ENCODE data around the gene KCNIP4. TPM values are rescaled to one million over a fixed set of nuclear protein-coding genes. Genes with fewer than 3 reads are reported as not detected.

KCNIP4 gene
- total and polyA plus RNA-seq, 2 of the 8 experiments (the other 6 are each of a cell fraction or from before 2014, with no cell fraction given): 0.06 TPM; not detected in 1

GRCh38 chr4:20944451-20944850 is 1004.1 kb downstream of the KCNIP4 start:
- H3K18ac ChIP-seq (ENCODE audit: extremely low read depth, low read length): no peak overlapping the region
- no peaks in the 10 kb centered on the region for H3K27me3 ChIP-seq (replicated peaks in 1 of 4; ENCODE audit: control insufficient read depth in 3 of 4, extremely low read depth in 1 of 4, insufficient read depth in 3 of 4, low read length in 3 of 4)
- no peak overlapping the region for H3K14ac ChIP-seq (ENCODE audit: insufficient read length)
- no peak for DNase-seq (ENCODE audit: low read depth in 1 of 2, low spot score in 2 of 2)
- H3K9me3 ChIP-seq (ENCODE audit: insufficient read depth in 2 of 2, low read depth in 1 of 2, low read length in 1 of 2): no peaks in the 10 kb centered on the region
- H3K27ac ChIP-seq (ENCODE audit: low read depth, low read length): no peak overlapping the region
- H3K56ac ChIP-seq (replicated peaks; ENCODE audit: insufficient read length, low read depth, low read length): no peak overlapping the region
- H2BK15ac ChIP-seq (ENCODE audit: low read length): no peak overlapping the region
- no peaks in the 10 kb centered on the region for H3K79me1 ChIP-seq (ENCODE audit: low read depth, low read length)
- no peak overlapping the region for H2BK12ac ChIP-seq (ENCODE audit: low read depth, low read length)
- no peak overlapping the region for H4K8ac ChIP-seq (ENCODE audit: extremely low read depth, insufficient read depth, low read length)
- H3K36me3 ChIP-seq (ENCODE audit: control insufficient read depth in 2 of 4, insufficient read depth in 4 of 4, low read length in 3 of 4): no peaks in the 10 kb centered on the region
- H3K4ac ChIP-seq (replicated peaks; ENCODE audit: insufficient read length, low read depth, low read length): no peak overlapping the region
- H2AK5ac ChIP-seq (ENCODE audit: low read depth, low read length): no peak overlapping the region
- no peaks in the 10 kb centered on the region for H3K4me1 ChIP-seq (replicated peaks in 1 of 4; ENCODE audit: control insufficient read depth in 3 of 4, insufficient read depth in 4 of 4, low read length in 3 of 4)
- H2AFZ ChIP-seq (ENCODE audit: low read length): no peak overlapping the region
- 97% methylated on average over 3 of the region's 3 CpGs; no CpG with 5 or more reads in 1 of the 2 experiments for WGBS, 2 experiments (ENCODE audit: extremely low coverage in 1 of 2, insufficient coverage in 1 of 2, insufficient read length in 1 of 2, insufficient replicate concordance in 2 of 2, low coverage in 1 of 2, low lambda C conversion rate in 2 of 2, missing lambda C conversion rate in 1 of 2)
- H3K23me2 ChIP-seq (ENCODE audit: low read depth, low read length): no peaks in the 10 kb centered on the region; the same call in 1 of the 2 replicates
- H3K9ac ChIP-seq (replicated peaks in 1 of 4; ENCODE audit: extremely low read depth in 1 of 4, low read depth in 3 of 4, low read length in 3 of 4): no peak overlapping the region
- TF ChIP-seq CBX5 (IDR thresholded peaks at IDR 0.05; ENCODE audit: low read depth, low read length): no peak
- TF ChIP-seq BCL11A (IDR thresholded peaks at IDR 0.05; ENCODE audit: low read depth in 2 of 2, low read length in 2 of 2): no peak
- no peak for TF ChIP-seq TCF12 (IDR thresholded peaks at IDR 0.05; ENCODE audit: low read depth, low read length)
- TF ChIP-seq CHD1 (IDR thresholded peaks at IDR 0.05; ENCODE audit: low read depth, low read length): no peak
- no peak for TF ChIP-seq MAFK (IDR thresholded peaks at IDR 0.05; ENCODE audit: low read depth, low read length)
- TF ChIP-seq SP2 (IDR thresholded peaks at IDR 0.05; ENCODE audit: low read length): no peak
- TF ChIP-seq, protein P1, sequence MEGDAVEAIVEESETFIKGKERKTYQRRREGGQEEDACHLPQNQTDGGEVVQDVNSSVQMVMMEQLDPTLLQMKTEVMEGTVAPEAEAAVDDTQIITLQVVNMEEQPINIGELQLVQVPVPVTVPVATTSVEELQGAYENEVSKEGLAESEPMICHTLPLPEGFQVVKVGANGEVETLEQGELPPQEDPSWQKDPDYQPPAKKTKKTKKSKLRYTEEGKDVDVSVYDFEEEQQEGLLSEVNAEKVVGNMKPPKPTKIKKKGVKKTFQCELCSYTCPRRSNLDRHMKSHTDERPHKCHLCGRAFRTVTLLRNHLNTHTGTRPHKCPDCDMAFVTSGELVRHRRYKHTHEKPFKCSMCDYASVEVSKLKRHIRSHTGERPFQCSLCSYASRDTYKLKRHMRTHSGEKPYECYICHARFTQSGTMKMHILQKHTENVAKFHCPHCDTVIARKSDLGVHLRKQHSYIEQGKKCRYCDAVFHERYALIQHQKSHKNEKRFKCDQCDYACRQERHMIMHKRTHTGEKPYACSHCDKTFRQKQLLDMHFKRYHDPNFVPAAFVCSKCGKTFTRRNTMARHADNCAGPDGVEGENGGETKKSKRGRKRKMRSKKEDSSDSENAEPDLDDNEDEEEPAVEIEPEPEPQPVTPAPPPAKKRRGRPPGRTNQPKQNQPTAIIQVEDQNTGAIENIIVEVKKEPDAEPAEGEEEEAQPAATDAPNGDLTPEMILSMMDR (IDR thresholded peaks at IDR 0.05; ENCODE audit: control extremely low read depth in 1 of 3, insufficient read depth in 1 of 3, low read depth in 1 of 3, low read length in 3 of 3): no peak
- H3K23ac ChIP-seq (ENCODE audit: insufficient read length): no peak overlapping the region
- peaks cover 0 to 2% of the 10 kb centered on the region in 2 experiments for H4K20me1 ChIP-seq (replicated peaks in 1 of 2; ENCODE audit: control insufficient read depth in 1 of 2, insufficient read depth in 2 of 2, low read length in 2 of 2)
- FAIRE-seq: no peak
- H2BK5ac ChIP-seq (ENCODE audit: low read depth, low read length): no peak overlapping the region
- H3K79me2 ChIP-seq (ENCODE audit: control insufficient read depth in 1 of 2, insufficient read depth in 2 of 2, low read length in 2 of 2): no peaks in the 10 kb centered on the region
- ChIA-PET CTCF (ENCODE audit: partially characterized antibody) (interaction anchor here (1.0 to 1.4 kb wide), 2 partner anchors 171 to 191 kb away, joined by 3 read pairs; no protein-coding TSS in a partner anchor), POLR2A (ENCODE audit: partially characterized antibody) (no interaction called here)
- no peak overlapping the region for H4K5ac ChIP-seq (ENCODE audit: insufficient read length, low read depth, low read length)
- H3K4me2 ChIP-seq (ENCODE audit: insufficient read depth in 1 of 2, low read depth in 2 of 2, low read length in 2 of 2): no peak overlapping the region
- no peak overlapping the region for H3K4me3 ChIP-seq (ENCODE audit: extremely low read depth in 1 of 4, insufficient read depth in 2 of 4, low read depth in 3 of 4, low read length in 4 of 4)
- H2BK120ac ChIP-seq (replicated peaks; ENCODE audit: low read depth, low read length): no peak overlapping the region
- H4K91ac ChIP-seq (replicated peaks; ENCODE audit: insufficient read length, low read length): no peak overlapping the region
- H2BK20ac ChIP-seq (ENCODE audit: low read length): no peak overlapping the region

Measured in H1 (cell line).